ENCODE results near the gene DUSP22.

DUSP22 gene

GRCh38 chr6:388202-388903 lies 96.1 kb downstream of the DUSP22 start:
- TF ChIP-seq, protein P1, sequence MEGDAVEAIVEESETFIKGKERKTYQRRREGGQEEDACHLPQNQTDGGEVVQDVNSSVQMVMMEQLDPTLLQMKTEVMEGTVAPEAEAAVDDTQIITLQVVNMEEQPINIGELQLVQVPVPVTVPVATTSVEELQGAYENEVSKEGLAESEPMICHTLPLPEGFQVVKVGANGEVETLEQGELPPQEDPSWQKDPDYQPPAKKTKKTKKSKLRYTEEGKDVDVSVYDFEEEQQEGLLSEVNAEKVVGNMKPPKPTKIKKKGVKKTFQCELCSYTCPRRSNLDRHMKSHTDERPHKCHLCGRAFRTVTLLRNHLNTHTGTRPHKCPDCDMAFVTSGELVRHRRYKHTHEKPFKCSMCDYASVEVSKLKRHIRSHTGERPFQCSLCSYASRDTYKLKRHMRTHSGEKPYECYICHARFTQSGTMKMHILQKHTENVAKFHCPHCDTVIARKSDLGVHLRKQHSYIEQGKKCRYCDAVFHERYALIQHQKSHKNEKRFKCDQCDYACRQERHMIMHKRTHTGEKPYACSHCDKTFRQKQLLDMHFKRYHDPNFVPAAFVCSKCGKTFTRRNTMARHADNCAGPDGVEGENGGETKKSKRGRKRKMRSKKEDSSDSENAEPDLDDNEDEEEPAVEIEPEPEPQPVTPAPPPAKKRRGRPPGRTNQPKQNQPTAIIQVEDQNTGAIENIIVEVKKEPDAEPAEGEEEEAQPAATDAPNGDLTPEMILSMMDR (conservative IDR thresholded peaks at IDR 0.05) = no peak
- no peak overlapping the region for H3K27ac ChIP-seq

DNA sequence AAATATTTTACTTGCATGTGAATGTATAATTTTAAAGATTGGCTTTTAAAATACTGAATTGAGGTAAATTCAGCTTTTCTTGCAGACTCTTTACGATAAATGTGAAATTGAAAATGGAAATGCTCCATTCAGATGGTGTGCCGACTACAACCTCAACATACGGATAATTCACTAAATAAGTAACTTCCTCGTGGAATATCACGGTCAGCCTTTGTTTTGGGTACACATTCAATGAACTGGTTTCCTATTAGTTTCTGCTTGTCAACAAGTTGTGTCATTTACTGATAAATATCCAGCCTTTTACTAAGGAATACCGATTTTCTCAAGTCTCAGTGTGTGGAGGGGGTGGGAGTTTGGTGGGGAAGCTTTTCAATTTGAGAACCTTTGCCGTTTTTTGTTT lies 96.9 kb downstream of the DUSP22 start:
- H3K27ac ChIP-seq = no peak overlapping the region
- TF ChIP-seq, protein P1 (conservative IDR thresholded peaks at IDR 0.05) = no peak

GRCh38 chr6:389622-390021 lies 97.3 kb downstream of the DUSP22 start:
- TF ChIP-seq, protein P1 (conservative IDR thresholded peaks at IDR 0.05) = no peak

DNA sequence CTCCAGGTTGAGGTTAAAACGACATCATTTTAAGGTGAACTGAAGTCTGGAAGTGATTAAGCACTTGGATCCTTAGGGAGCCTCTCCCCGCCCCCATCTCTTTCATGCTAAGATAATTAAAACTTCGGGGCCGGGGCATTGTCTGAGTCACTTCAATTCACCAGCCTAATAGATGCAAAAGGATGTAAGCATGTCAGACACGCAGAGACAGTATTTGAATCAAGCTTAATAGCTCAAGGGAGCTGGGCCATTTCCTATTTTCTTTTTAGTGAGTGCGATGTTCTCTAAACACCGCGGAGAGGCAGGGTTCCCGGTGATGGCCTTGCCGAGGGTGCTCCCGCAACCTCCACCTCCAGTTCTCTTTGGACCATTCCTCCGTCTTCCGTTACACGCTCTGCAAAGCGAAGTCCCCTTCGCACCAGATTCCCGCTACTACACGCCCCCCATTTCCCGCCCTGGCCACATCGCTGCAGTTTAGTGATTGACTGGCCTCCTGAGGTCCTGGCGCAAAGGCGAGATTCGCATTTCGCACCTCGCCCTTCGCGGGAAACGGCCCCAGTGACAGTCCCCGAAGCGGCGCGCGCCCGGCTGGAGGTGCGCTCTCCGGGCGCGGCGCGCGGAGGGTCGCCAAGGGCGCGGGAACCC lies 98.7 kb downstream of the DUSP22 start:
- no peak overlapping the region for H3K27ac ChIP-seq
- TF ChIP-seq, protein P1 (conservative IDR thresholded peaks at IDR 0.05) = no peak

More at GRCh38 chr6:389622-390021, 97.3 kb downstream of the DUSP22 start:
- H3K27ac ChIP-seq = no peak overlapping the region

GRCh38 chr6:391559-392440 lies 99.5 kb downstream of the DUSP22 start, which contains the start of gene IRF4:
TSS of gene IRF4 (plus strand) at chr6:391752. CDS start at chr6:393153, 1,401 bp downstream.
- TF ChIP-seq, protein P1 (conservative IDR thresholded peaks at IDR 0.05) = no peak
- no peak within 1 kb of the TSS for H3K27ac ChIP-seq

DNA sequence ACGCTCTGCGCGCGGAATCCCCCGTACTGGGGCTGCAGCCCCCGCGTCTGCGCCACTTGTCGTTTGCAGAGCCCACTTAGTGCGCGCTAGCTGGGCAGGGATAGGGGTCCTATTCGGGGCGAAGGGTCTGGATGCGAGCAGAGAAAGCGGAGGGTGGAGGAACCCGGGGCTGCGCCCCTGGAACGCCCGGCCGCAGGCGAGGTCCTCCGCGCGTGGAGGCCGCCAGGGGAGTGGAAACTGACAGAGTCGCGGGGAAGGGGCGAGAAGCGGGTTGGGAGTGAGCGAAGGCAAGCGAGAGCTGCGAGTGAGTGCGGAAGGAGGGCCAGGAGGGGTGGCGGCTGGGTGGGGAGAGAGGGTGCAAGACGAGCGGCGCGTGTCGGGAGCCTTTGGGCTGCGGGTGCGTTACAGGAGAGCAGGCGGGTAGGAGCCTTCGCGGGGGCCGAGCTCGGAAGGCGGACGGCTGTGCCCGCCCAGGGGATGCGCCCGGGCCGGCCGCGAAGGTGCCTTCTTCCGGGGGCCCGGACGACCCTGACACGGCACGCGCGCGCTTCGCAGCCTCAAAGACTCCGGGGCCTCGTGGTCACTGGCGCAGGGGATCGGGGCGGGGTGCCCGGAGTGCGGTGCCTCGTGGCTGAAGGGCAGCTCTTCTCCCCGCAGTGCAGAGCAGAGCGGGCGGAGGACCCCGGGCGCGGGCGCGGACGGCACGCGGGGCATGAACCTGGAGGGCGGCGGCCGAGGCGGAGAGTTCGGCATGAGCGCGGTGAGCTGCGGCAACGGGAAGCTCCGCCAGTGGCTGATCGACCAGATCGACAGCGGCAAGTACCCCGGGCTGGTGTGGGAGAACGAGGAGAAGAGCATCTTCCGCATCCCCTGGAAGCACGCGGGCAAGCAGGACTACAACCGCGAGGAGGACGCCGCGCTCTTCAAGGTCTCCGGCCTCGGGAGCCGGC lies 100.4 kb downstream of the DUSP22 start:
- TF ChIP-seq, protein P1 (conservative IDR thresholded peaks at IDR 0.05) = no peak
- no peak overlapping the region for H3K27ac ChIP-seq
